K562 (cell line): ENCODE data around the gene AZU1. TPM values are rescaled to one million over a fixed set of nuclear protein-coding genes. Genes with fewer than 3 reads are reported as not detected.

ENCODE experiments used
- ADNP ChIP-seq: fragments of 200-800 bp; sonication (Bioruptor generic); IDR thresholded peaks from 2 replicates; pipeline ENCODE4 v1.6.1; 2016; ENCODE audit warnings: missing genetic modification characterization, missing compliant biosample characterization
- BCOR ChIP-seq: fragments of 450-650 bp; IDR thresholded peaks from 2 replicates; pipeline ENCODE4 v1.6.1; 2016
- CEBPB ChIP-seq: fragments of 450-650 bp; IDR thresholded peaks from 2 replicates; pipeline ENCODE4 v1.6.1; 2016; ENCODE audit warnings: missing genetic modification characterization, missing compliant biosample characterization
- CHD4 ChIP-seq: fragments of 200-600 bp; sonication (generic); IDR thresholded peaks from 3 replicates; pipeline ENCODE4 v1.6.1; 2012; ENCODE audit warnings: low read depth, mild to moderate bottlenecking, mixed read lengths, low read length, inconsistent platforms; ENCODE audit not compliant: insufficient read depth, insufficient replicate concordance, poor library complexity, severe bottlenecking
- CTCF ChIP-seq, 3 experiments: IDR thresholded peaks in 2 of 3; conservative IDR thresholded peaks in 1 of 3; 2 replicates each; pipeline ENCODE4 v1.5.1; 2011 to 2012; ENCODE audit warnings: low read length in 3 of 3, mild to moderate bottlenecking in 3 of 3, control low read depth in 2 of 3, improper control_type of control experiment in 1 of 3, inconsistent platforms in 1 of 3, low read depth in 1 of 3, mixed read lengths in 1 of 3, moderate library complexity in 1 of 3; ENCODE audit not compliant: insufficient read depth in 2 of 3
- FOS ChIP-seq: IDR thresholded peaks from 3 replicates; pipeline ENCODE4 v1.6.1; 2011; ENCODE audit not compliant: insufficient read length; ENCODE audit errors: extremely low read depth
- PHF8 ChIP-seq: fragments of 200-600 bp; sonication (generic); IDR thresholded peaks from 2 replicates; pipeline ENCODE4 v1.6.1; 2012; ENCODE audit warnings: mixed run types, mild to moderate bottlenecking, inconsistent platforms, low read length, moderate library complexity, borderline replicate concordance
- RBM25 ChIP-seq: fragments of 200-400 bp; formaldehyde crosslinking; IDR thresholded peaks from 2 replicates; pipeline ENCODE4 v1.6.1; 2018; ENCODE audit warnings: low read length, low read depth, moderate library complexity; ENCODE audit not compliant: severe bottlenecking
- RUNX1 ChIP-seq: sonication (generic); IDR thresholded peaks from 2 replicates; pipeline ENCODE4 v1.6.1; 2016; ENCODE audit warnings: antibody characterized with exemption, low read depth
- TCF7 ChIP-seq: sonication (generic); IDR thresholded peaks from 2 replicates; pipeline ENCODE4 v1.6.1; 2016; ENCODE audit warnings: antibody characterized with exemption, borderline replicate concordance
- ZBTB11 ChIP-seq, 3 experiments: fragments of 200-800 bp in 1 of 3; fragments of 250-450 bp in 1 of 3; fragments of 450-650 bp in 1 of 3; sonication (Bioruptor Pico) in 1 of 3; sonication (Bioruptor generic) in 1 of 3; formaldehyde crosslinking in 1 of 3; IDR thresholded peaks; 2 replicates each; pipeline versions ENCODE4 v1.6.1 to v1.8.0; 2016 to 2022; ENCODE audit warnings: mild to moderate bottlenecking in 2 of 3, missing genetic modification characterization in 2 of 3, missing compliant biosample characterization in 1 of 3, moderate library complexity in 1 of 3
- ZNF384 ChIP-seq: IDR thresholded peaks from 2 replicates; pipeline ENCODE4 v1.6.1; 2012; ENCODE audit warnings: low read depth, low read length, improper control_type of control experiment
- ZNF586 ChIP-seq: fragments of 450-650 bp; formaldehyde crosslinking; conservative IDR thresholded peaks from 2 replicates; pipeline ENCODE4 v1.4.0; 2020; ENCODE audit warnings: mild to moderate bottlenecking, moderate library complexity
- ZNF589 ChIP-seq: fragments of 200-800 bp; sonication (Bioruptor generic); IDR thresholded peaks from 2 replicates; pipeline ENCODE4 v1.6.1; 2016; ENCODE audit warnings: low read depth, missing genetic modification characterization, missing compliant biosample characterization
- polyA plus RNA-seq, 8 experiments: library from polyadenylated mRNA; depleted of rRNA in 4 of 8; stranded (reverse) in 5 of 8; unstranded in 3 of 8; fragments of >200 nt; fragmentation: Nextera tagmentation in 2 of 8; fragmentation: Illumina TruSeq in 1 of 8; extraction: Ambion mirVana in 2 of 8; extraction: Trizol in 1 of 8; gene quantifications; 2 replicates each; pipeline versions ENCODE4 v1.2.1 to v1.2.3, GENCODE V29; 2011 to 2014; ENCODE audit warnings: inconsistent platforms in 1 of 8, missing spikeins in 1 of 8
- total RNA-seq, 7 experiments: library from RNA; depleted of rRNA in 6 of 7; stranded (reverse); fragments of >200 nt in 6 of 7; fragmentation: Illumina TruSeq in 2 of 7; extraction: Trizol in 2 of 7; gene quantifications; 2 replicates each; pipeline versions ENCODE4 v1.2.1 to v1.2.3, GENCODE V29; 2011 to 2021; ENCODE audit warnings: low replicate concordance in 1 of 7
- TF ChIP-seq, protein P1 (sequence below): fragments of 450-650 bp; IDR thresholded peaks from 2 replicates; pipeline ENCODE4 v1.6.1; 2016
- TF ChIP-seq, protein P2 (sequence below): IDR thresholded peaks from 2 replicates; pipeline ENCODE4 v1.6.1; 2011; ENCODE audit warnings: borderline replicate concordance, low read depth, mild to moderate bottlenecking, moderate library complexity, low read length; ENCODE audit not compliant: insufficient read depth, poor library complexity, severe bottlenecking

AZU1 gene
- total and polyA plus RNA-seq, 9 of the 15 experiments (the other 6 are each of a cell fraction or from before 2014, with no cell fraction given), result 0.29 to 1.9 (median 0.59) TPM; not detected in 3

DNA sequence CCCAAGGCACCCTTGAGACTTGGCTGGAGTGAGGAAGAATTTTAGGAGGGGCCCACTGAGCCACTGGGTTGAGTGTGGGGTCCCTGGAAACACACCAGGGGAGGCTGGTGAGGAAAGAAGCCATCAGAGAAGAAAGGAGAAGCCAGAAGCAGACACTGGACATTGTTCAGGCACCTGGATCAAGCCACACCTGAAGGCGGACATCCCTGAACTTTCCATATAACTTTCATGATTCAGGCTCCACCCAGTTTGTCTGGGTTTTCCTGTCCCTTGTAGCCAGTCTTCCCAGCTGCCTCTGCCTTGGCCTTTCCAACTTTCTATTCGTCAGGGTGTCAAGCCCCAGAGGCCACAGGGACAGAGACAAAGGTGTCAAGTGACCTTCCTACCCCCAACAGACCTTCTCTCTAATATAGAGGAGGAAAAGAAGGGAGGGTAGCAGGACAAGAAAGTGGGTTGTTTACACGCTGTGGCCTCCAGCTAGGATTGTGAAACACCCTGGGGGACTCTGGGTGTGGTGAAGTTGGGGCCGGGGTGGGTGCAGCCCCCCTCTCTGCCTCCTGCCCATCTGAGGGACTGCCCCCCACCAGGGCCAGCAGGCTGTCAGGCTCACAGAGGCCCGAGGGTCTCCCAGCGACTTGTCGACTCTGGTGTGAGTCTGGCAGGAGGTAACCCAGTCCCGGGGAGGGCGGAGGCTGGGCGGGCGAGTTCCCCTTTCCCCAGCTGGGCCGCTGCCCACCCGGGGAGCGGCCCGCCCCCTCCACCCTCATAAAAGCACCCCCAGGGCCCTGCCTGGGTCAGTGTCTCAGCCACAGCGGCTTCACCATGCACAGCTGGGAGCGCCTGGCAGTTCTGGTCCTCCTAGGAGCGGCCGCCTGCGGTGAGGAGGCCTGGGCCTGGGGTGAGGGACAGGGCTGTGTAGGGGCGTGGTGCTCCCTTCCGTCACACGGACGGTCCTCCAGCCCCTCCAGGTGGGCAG, 31.5 kb downstream of the AZU1 start, which contains the start of gene CFD (continued):
- TF ChIP-seq ZBTB11 (CRISPR knock-in tag; IDR thresholded peaks at IDR 0.05) (0 out of 6 replicates have a peak, but pooled peaks of 1 of the 3 experiments have one; percentile 8), ZNF589 (CRISPR knock-in tag) (no peak), RBM25 (peak; percentile 93), CTCF (IDR thresholded peaks at IDR 0.05 in 2 of 3, conservative IDR thresholded peaks at IDR 0.05 in 1 of 3; ENCODE audit: insufficient read depth in 2 of 3, low read depth in 1 of 3, low read length in 3 of 3) (peak in 1 of 3 experiments; percentile 25; a peak in 2 of 6 replicates), CHD4 (peak; percentile 69), CEBPB (tag) (peak; percentile 81), RUNX1 (no peak), ZNF586 (CRISPR knock-in tag) (no peak), FOS (no peak), PHF8 (peak; percentile 45; the same call in 1 of the 2 replicates), BCOR (peak; percentile 30; the same call in 1 of the 2 replicates), ADNP (peak; percentile 70; the same call in 1 of the 2 replicates), ZNF384 (no peak), TCF7 (no peak)
- TF ChIP-seq, protein P1, sequence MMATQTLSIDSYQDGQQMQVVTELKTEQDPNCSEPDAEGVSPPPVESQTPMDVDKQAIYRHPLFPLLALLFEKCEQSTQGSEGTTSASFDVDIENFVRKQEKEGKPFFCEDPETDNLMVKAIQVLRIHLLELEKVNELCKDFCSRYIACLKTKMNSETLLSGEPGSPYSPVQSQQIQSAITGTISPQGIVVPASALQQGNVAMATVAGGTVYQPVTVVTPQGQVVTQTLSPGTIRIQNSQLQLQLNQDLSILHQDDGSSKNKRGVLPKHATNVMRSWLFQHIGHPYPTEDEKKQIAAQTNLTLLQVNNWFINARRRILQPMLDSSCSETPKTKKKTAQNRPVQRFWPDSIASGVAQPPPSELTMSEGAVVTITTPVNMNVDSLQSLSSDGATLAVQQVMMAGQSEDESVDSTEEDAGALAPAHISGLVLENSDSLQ, result peak; percentile 40; the same call in 1 of the 2 replicates
- TF ChIP-seq, protein P2, sequence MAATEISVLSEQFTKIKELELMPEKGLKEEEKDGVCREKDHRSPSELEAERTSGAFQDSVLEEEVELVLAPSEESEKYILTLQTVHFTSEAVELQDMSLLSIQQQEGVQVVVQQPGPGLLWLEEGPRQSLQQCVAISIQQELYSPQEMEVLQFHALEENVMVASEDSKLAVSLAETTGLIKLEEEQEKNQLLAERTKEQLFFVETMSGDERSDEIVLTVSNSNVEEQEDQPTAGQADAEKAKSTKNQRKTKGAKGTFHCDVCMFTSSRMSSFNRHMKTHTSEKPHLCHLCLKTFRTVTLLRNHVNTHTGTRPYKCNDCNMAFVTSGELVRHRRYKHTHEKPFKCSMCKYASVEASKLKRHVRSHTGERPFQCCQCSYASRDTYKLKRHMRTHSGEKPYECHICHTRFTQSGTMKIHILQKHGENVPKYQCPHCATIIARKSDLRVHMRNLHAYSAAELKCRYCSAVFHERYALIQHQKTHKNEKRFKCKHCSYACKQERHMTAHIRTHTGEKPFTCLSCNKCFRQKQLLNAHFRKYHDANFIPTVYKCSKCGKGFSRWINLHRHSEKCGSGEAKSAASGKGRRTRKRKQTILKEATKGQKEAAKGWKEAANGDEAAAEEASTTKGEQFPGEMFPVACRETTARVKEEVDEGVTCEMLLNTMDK, result no peak
